Erythroblast (primary cell): ENCODE data around the gene NMUR1.

Experiments
- GATA1 ChIP-seq: IDR thresholded peaks from 2 replicates; pipeline ENCODE4 v1.6.1; 2011; ENCODE audit warnings: low read depth, mild to moderate bottlenecking, control low read depth, low read length, moderate library complexity
- POLR2A ChIP-seq: IDR thresholded peaks from 2 replicates; pipeline ENCODE4 v1.6.1; 2011; ENCODE audit warnings: mild to moderate bottlenecking, low read length

DNA sequence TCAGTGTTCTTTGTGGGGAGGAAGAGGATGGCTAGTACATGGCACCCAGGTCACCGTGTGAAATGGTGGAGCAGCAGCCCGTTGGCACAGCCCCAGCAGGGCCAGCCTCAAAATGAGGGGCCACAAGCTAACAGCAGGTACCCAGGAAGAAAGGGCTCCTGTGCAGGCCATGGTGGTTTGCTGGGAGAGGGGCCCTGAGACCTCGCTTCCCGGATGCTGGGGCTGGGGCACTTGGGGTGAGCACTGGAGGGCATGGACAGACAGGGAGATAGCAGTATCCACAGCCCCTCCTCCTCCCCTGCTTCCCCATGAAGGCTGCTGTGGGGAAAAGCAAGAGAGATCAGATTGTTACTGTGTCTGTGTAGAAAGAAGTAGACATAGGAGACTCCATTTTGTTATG lies 46.2 kb upstream of the NMUR1 start:
- TF ChIP-seq POLR2A (no peak), GATA1 (no peak)
